OCI-LY7 (cell line): ENCODE data around the gene CPZ.

Experiments
- CTCF ChIP-seq: fragments of 200-600 bp; sonication (generic); conservative IDR thresholded peaks from 2 replicates; pipeline ENCODE4 v1.5.1; 2014; ENCODE audit warnings: mild to moderate bottlenecking, antibody characterized with exemption, low read length, moderate library complexity, mixed read lengths
- EZH2phosphoT487 ChIP-seq: fragments of 200-600 bp; sonication (generic); IDR thresholded peaks from 2 replicates; pipeline ENCODE4 v1.6.1; 2018; ENCODE audit warnings: low read depth, borderline replicate concordance, mild to moderate bottlenecking, mixed run types, antibody characterized with exemption, low read length, moderate library complexity, mixed read lengths

GRCh38 chr4:8599657-8600056 is 7.1 kb downstream of the CPZ start:
- TF ChIP-seq CTCF (no peak), EZH2phosphoT487 (no peak)
